NCI-H1694 treated with DMSO at 0.1 percent for 48 hours (cell line): ENCODE results near the gene IRF2BP1.
"Not testable (repeated sequence)": the region's sequence is repeated elsewhere in the genome, so short reads cannot be mapped to it uniquely, and the experiment has no call there.

Experiments used
- DNase-seq: peaks from one replicate; lab custom pipeline; 2025; lab: John Stamatoyannopoulos, UW

The IRF2BP1 gene

DNA sequence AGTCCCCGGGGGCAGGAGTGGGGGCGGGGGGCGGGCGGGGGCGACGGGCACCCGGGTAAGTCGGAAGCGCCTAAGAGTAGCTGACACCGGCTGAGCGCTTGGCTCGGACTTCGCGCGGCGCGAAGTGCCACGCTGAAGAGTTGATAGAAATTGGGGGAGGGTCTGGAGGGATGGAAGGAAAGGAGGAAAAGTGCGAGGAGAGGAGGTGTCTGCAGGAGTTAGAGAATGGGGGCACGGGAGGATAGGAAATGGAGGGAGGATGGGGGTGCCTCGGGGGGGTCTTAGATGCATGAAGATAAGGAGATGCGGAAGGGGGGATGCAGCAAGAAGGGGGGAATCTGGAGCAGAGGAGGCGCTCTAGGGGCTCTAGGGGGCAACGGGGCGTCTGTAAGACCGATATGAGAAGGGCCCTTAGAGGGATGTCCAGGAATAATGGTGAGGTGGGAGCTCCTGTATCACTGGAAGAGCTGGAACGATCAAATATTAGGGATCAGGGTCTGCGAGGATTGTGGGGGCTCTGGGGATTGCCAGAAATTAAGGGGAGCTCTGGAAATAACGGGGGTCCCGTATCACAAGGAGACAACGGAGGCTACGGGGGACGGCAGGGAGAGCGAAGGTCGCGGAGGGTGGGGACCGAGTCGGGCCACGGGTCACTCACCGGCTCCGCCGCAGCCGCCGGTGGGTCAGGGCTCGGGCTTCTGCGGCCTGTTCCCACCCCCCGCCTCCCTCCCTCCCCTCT, 16.1 kb upstream of the IRF2BP1 start, which contains the start of gene MYPOP:
Gene MYPOP (minus strand): TSS at position 702 of the 739 bp plus-strand sequence. CDS start 840 bp downstream, outside the sequence.
- DNase-seq = no peak

DNA sequence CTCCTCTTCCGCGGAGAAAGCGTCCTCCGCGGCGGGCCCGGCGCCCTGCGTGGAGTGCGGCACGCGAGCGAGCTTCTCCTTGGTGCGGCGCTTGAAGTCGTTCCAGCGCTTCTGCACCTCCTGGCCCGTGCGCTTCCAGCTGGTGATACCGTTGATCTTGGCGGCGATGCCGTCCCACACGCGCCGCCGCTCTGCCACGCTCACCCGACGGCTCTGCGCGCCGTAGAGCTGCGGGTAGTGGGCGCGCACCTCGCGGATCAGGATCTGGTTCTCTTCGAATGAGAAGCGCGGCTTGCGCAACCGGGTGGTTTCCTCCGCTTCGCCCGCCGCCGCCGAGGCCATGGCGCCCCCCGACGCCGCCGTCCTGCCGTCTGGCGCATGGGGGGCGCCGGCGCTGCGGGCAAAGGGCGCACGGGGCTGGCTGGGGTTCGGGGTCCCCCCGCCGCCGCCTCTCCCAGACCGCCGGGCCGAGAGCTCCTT, 15.5 kb upstream of the IRF2BP1 start:
- DNase-seq = no peak

- DNase-seq = no peak
Observed at GRCh38 chr19:45900738-45901431, 14.9 kb upstream of the IRF2BP1 start.

DNA sequence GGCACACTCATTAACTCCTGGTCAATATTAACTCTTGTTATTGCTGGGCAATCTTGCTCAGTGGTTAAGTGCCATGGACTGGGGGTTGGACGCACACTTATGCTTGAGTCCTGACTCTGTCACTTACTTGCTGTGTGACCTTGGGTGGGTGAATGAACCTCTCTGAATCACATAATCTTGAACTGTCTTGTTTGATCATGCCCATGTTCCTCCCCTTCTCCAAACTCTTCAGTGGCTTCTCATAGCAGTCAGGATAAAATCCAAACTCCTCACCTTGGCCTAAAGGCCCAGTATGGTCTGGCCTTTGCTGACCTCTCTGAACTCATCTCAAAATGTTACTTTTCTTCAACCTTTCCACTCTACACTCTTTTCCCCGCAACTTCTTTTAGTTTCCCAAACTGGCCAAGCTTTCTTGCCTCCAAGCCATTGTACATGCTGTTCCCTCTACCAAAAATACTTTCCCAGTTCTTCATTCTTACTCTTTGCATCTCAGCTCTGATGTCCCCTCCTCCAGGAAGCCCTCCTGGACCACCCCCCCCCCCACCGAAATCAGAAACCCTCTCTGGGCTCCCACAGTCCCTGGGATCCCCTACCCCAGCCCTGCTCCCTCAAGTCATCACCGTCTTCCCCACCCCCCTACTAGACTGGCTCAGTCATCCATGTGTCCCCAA, 14.1 kb upstream of the IRF2BP1 start:
- DNase-seq = no peak

DNA sequence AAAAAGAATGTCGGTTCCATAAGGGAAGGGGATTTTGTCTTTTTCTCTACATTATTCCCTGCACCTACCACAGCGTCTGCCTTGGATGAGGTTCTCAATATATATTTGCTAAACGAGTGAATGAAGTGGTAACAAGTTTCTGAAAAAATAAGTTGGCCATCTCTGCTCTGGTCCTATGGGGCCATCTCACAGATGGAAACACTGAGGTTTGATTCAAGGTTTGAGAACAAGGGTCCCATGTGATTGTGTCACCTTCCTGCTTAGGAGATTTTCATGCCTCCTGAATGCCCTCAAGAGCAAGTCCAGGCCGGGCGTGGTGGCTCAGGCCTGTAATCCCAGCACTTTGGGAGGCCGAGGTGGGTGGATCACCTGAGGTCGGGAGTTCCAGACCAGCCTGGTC, 13.3 kb upstream of the IRF2BP1 start:
- no peak for DNase-seq

DNA sequence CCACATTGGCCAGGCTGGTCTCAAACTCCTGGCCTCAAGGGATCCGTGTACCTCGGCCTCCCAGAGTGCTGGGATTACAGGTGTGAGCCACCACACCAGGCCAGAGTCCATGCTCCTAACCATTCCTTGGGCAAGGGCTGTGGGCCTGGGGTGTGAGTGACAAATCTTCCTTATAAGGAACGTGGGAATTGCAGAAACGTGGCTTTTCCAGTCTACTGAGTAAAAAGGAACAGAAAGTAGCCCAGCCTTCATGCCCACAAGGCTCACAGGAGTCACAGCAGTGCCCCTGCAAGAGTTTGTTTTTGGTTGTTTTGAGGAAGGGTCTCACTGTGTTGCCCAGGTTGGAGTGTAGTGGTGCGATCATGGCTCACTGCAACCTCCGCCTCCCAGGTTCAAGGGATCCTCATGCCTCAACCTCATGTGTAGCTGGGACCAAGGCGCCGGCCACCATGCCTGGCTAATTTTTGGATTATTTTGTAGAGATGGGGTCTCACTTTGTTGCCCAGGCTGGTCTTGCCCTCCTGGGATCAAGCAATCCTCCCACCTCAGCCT, 11.4 kb upstream of the IRF2BP1 start:
- DNase-seq = no peak

DNA sequence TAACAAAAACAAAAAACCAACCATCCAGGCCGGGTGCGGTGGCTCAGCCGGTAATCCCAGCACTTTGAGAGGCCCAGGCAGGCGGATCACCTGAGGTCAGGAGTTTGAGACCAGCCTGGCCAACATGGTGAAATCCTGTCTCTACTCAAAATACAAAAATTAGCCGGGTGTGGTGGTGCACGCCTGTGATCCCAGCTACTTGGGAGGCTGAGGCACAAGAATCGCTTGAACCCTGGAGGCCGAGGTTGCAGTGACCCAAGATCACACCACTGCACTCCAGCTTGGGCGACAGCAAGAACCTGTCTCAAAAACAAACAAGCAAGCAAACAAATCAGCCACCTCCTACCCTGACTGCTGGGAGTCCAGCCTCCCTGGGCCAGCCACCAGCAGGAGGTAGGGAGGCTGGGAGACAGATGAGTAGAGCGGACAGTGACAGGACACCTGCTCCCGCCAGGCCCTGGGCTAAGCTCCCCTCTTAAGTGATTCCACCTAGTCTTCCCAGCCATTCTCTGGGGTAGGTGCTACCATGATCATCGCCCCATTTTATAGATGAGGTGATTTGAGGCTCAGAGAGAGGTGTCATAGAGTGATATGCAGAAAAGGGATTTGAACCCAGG, 10.2 kb upstream of the IRF2BP1 start:
- DNase-seq = not testable (repeated sequence)

- DNase-seq = no peak
Observed at GRCh38 chr19:45895519-45895972, 9.6 kb upstream of the IRF2BP1 start.

- no peak for DNase-seq
Observed at GRCh38 chr19:45890877-45891276, 4.9 kb upstream of the IRF2BP1 start.

DNA sequence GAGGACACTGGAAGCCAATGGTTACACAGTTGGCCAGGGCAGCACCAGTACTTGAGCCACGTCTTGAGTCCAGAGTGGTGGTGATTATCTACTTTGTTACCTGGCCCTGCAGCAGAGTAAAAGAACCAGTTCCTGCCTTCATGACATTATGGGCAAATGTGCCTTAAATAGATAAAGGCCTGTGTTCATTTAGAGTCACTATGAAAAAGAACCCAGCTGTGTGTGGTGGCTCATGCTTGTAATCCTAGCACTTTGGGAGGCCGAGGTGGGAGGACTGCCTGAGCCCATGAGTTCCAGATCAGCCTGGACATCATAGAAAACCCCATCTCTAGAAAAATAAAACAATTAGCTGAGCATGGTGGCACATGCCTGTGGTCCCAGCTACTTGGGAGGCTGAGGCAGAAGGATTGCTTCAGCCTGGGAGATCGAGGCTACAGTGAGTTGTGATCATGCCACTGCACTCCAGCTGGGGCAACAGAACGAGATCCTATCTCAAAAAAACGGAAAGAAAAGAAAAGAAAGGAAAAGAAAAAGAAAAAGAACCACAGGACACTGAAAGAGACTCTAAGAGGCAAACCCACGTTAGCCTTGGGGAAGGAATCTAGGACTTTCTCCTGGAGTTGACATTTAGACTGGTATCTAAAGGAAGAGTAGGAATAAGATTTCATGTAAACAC, 3.4 kb upstream of the IRF2BP1 start:
- no peak for DNase-seq

GRCh38 chr19:45887200-45887710, 1.3 kb upstream of the IRF2BP1 start:
- no peak for DNase-seq

DNA sequence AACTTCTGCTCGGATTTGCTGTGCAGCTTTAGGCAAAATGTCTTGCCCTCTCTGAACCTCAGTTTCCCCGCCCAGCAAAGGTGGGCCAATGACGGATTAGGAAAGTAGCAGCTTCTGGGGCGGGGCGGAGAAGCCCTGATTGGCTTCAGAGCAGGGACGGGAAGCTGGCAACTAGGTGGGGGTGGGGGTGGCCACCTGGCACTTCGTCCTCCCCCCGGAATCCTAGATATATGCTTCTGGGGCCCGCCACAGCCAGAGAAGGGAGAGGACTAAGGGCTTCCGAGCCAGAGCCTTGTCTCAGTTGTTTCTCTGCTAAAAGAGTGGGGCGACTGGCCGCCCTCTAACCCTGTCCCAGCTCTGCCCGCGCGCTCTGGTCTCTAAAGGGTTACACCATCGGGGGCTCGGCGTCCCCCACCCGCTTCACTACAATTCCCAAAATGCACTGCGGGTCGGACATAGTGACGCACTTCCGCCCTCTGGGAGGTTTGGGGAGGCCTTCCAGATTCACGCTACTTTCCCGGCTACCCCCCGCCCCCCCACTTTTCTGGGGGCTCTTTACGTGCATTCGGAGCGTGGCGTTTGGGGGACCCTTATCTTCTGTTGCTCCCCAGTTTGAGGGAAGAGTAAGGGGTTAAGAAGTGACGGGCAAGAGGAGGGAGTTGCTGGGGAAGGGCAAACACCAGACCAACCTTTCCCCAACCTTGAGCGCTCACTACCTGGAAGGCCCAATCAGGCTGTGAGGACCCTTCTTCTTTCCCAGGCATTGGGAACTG, 672 bp upstream of the IRF2BP1 start:
- peak; percentile 87 for DNase-seq

GRCh38 chr19:45884682-45885555, 1.0 kb downstream of the IRF2BP1 start:
- no peak for DNase-seq

DNA sequence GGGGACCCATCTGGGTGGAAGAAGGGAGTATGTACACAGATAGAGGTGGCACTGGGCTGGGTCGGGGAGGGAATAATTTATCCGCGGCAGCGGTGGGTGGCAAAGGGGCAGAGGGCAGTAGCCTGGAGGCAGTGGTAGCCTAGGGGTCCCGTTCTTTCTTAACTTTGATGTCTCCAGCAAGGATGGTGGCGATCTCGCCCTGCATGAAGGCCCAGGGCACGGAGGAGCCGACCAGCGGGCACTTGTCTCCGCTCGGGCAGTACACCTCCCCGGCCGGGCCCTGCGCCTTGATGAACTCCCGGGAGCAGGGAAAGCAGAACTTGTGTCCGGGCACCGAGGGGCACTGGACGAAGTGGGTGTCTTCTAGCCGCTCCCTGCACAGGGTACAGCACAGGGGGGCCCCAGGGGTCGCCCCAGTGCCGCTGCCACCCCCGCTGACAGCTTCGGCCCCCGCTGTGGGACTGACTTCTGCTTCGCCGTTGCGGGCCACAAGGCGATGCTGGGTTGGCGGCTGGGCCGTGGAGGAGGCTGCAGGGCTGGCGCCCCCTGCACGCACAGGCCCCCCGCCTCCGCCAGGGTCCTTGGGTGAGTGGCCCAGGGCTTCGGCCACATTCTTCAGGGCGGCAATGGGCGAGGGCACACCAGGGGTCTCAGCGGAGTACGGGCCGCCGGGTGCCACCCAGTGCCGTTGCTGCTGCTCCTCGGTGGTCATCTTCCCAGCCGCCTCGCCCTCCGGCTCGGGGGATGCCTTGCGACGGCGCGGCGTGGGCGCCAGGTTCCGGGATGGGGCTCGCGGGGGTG, 1.9 kb downstream of the IRF2BP1 start:
- DNase-seq = no peak

DNA sequence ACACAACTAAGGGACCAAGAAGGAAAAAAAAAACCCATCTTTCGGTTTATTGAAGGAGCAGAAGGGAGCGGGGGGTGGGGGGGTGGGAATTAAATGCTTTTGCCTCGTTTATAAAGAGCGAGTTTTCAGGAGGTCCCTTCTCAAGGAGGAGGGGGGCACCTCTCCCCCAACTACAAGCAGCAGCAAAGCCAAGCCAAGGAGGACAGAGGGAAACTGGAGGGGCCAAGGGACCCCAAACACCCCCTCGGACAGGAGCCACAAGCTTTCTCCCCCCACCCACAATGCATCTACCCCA, 2.4 kb downstream of the IRF2BP1 start:
- DNase-seq = no peak

DNA sequence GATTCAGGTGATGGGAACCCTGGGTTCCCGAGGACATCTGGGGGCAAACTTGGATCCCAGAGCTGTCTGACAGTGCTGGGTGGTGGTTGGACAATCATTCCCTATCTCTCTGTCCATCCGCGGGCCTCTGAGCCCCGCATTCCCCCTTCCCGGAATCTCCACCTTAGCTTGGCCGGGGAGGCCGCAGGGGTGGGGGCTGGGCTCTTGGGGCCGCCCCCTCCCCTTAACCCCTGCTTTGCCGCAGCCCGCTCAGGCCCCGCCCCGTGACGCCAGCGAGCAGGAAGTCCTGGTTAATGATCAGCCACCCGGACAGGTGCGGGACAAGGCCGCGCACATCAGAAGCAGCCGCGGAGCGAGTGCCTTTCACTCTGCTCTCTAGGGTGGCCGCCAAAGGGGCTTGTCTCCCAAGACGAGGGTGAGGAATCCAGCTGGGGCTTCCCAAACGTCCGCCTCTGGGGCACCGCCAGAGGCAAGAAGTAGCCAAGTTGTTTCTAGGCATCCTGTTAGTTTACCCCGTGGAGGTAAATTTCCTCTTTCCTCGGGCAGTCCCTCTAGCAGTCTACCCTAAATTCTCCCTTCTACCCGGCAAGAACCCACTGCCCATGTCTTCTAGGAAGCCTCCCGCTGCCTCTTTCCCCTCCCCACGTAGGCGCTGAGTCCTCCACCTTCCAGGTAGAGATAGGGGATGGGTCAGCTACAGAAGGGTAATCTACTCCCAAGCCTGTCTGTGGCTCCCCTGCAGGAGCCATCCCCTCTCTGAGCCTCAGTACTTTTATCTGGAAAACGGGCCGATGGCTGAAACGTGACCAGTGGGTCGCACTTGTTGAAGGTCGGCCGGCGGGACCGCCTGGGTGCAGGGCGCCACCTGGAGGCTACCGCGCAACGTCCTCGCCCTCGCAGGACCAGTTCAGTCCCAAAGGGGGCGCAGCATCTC, 3.0 kb downstream of the IRF2BP1 start:
- DNase-seq = peak; percentile 69

DNA sequence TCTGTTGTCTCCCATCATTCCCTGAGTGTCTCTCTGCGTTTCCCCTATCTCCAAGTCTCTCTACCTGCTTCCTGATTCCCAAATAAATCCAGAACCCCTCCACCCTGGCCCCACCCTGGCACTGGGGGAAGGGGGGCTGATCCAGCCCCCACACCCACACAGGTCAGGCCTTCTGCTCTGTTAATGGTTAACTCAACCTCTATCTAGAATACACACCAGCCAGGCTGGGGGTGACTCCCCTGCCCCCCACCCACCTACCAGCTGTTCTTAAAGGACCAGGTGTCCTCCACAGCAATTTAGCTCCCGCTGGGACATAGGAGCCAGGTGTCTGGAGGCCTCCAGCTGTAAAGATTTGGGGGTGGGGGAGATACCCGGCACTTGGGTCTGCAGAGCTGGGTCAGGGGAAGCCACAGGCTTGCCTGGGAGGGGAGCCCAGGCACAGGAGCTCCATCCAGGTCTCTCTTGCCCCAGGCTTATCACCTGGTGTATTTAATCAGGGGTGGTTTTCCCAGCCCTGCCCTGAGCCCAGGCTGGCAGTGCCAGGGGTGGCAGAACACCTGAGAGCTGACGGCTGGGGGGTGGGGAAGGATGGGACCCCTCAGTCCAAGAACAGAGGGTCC, 3.9 kb downstream of the IRF2BP1 start:
- no peak for DNase-seq
